GM18498 (cell line): ENCODE data around the gene SST.

ENCODE experiments used
- ATAC-seq: cut with Tn5 transposase; IDR thresholded peaks from one replicate; pipeline ENCODE4 v1.9.1; 2021; ENCODE audit warnings: mild to moderate bottlenecking, moderate library complexity; ENCODE audit not compliant: unreplicated experiment

Gene SST

GRCh38 chr3:187669675-187670504, at the start of gene SST:
SST (minus strand) TSS chr3:187670394; CDS start chr3:187670291, 103 bp downstream.
- ATAC-seq, result no peak

DNA sequence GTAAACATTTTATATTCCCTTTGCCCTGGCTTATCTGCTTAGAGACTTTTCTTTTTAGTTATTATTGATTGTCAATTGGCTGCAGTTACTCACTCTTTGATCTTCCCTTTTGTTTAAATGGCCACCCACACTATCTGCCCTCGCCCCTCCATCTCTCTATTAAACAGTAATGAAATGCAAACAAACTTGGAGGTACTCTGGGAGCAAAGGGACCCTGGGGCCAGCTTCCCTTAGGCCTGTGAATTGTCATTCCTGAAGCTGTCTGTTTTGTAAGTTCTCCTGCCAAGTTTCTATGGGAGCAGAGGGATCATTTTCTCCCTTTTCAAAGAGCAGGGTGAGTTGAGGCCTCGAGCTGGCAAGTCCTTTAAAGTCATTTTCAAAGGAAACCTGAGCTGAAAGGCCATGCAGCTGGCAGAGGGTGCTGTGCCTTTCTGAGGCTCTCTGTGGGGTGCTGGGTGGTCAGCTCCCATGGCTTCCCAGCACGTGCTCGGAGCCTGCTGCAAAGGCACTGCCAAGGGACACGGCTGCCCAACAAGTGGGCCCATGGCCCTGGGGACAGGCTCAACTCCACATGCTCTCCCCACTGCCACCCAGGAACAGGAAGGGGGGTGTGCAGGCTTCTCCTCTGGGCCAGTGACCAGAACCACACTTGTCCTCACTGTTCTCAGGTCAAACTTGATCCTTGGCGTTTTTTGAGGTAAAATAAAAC, 49.6 kb upstream of the SST start:
- ATAC-seq, result no peak

DNA sequence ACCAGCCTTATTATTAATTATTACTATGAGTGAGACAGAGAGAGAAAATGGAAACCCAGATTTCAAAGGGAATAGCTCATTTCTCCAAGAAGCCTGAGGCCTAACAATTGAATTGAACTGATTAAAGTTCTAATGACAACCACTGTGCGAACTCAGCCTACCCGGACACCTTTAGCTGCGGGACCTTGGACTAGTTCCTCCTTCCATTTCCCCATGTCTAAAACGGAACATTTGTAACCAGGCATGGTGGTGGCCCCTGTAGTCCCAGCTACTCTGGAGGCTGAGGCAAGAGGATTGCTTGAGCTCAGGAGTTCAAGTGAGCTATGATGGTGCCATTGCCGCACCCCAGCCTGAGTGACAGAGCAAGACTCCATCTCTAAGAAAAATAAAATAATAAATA, 48.6 kb upstream of the SST start:
- ATAC-seq, result no peak

DNA sequence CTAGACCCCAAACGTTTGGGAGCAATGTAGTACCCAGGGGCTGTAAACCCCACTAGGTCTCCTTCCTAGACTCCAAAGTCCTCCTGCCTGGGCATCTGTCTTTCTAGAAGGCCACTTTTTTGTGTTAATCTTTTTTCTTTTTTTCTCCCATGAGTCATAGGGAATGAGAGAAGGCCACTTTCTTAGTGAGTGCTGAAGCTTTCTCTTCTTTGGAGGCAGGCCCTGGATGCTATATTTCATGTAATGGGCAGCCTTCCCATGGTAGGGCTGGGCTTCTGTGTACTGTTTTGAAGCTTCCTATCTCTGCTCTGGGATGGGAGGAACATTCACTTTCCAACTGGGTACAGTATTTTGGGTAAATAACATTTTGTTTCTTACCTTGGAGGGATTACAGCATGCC, 47.4 kb upstream of the SST start:
- ATAC-seq, result no peak

GRCh38 chr3:187714404-187714979, 44.3 kb upstream of the SST start:
- peak; percentile 95 for ATAC-seq

- ATAC-seq, result no peak
Measured at GRCh38 chr3:187713504-187713903, 43.3 kb upstream of the SST start.

DNA sequence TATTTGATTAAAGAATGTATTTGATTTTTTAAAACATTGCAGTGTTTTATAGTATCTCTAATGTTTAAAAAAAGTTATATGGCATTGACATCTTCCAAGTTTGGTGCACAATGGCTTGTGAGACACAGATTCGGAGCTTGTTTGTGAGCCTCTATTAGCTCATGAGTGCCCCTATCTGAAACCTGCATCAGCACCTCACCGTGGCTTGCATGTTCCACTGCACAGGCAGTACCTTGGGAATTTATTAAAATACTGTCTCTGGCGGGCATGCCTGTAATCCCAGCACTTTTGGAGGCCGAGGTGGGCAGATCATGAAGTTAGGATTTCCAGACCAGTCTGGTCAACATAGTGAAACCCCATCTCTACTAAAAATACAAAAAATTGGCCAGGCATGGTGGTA, 39.0 kb upstream of the SST start:
- ATAC-seq, result no peak

- ATAC-seq, result no peak
Measured at GRCh38 chr3:187708696-187709095, 38.5 kb upstream of the SST start.

GRCh38 chr3:187706971-187707370, 36.8 kb upstream of the SST start:
- no peak for ATAC-seq

GRCh38 chr3:187705164-187705563, 35.0 kb upstream of the SST start:
- no peak for ATAC-seq

DNA sequence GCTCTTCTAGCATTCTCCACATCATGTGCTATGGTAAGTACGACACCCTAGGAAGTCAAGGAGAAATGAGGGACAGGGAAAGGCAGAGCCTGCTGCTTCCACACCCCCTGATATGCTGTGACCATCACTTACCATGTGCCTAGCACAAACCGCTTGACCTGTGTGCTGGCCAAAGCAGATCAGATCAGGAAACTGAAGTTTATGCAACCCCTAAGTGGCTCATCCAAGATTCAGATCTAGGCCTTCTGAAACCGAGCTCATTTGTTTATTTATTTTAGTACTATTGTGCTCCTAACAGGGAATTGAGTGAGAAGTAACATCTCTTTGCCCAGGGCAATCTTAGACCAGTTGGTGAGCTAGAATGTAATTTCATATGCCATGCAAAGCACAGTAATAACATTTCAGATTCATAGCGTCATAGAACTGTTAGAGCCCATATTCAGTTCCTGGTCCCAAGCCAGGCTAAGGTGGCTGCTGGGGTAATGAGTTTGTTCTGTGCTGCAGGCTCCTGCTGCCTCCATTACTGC, 32.4 kb upstream of the SST start, which contains the start of gene RTP2:
TSS of gene RTP2 (minus strand) at position 51 of the 527 bp plus-strand sequence. CDS start 429 bp downstream, outside the sequence.
- no peak for ATAC-seq

GRCh38 chr3:187700249-187700648, 30.1 kb upstream of the SST start:
- ATAC-seq, result no peak

GRCh38 chr3:187698499-187699399, 28.6 kb upstream of the SST start:
- ATAC-seq, result no peak

- no peak for ATAC-seq
Measured at GRCh38 chr3:187696021-187696420, 25.8 kb upstream of the SST start.

GRCh38 chr3:187695449-187695848, 25.3 kb upstream of the SST start:
- no peak for ATAC-seq

GRCh38 chr3:187694801-187695200, 24.6 kb upstream of the SST start:
- no peak for ATAC-seq

DNA sequence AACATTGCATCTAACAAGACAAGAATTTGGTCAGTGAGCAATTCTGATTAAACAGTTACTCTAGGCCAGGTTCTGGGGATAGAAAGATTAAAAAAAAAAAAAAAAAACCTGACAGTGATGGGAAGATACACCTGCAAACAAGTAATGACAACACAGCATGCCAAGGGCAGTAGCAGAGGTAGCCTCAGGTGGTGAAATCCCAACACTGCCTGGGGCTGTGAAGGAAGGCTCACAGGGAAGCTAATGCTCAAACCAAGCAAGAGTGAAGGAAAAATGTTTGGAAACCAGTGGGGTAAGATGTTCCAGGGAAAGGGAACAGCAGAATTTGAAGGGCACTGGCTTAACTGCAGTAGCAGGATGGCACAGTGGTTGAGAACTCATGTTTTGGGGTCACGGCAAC, 23.2 kb upstream of the SST start:
- no peak for ATAC-seq

DNA sequence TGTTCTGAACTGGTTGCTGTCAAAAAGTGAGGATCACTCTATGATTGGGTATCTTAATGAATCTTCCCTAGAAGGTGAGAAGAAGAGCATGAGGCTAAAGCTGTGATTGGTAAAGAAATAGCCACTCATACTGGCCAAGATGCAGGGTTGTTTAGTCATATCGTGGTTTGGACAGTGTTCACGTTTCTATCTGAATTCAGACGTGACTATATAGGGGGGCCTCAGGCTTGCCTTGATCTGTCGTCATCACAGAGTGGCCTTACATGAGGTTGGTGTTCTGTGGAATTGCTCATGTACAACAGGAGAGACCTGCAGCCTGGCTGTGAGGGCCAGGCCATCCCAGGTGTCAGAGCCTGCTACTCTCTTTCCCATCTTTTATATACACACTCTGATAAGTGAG, 19.8 kb upstream of the SST start:
- ATAC-seq, result no peak

- no peak for ATAC-seq
Measured at GRCh38 chr3:187686621-187687273, 16.6 kb upstream of the SST start.

DNA sequence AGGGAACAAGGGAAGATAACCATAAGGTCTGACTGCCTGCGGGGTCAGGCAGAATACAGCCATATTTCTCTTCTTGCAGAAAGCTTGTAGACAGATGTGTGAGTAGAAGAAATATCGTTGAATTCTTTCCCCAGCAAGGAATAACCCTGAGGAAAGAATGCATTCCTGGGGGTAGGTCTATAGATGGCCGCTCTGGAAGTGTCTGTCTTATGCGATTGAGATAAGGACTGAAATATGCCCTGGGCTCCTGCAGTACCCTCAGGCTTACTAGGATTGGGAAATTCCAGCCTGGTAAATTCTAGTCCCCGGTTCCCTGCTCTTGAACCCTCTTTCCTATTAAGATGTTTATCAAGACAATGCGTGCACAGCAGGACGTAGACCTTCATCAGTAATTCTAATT, 15.8 kb upstream of the SST start:
- ATAC-seq, result no peak
